GM21423 (cell line): ENCODE data around the gene WDR70.
"Not testable (repeated sequence)": the region's sequence is repeated elsewhere in the genome, so short reads cannot be mapped to it uniquely, and the experiment has no call there.

ENCODE experiments used
- ATAC-seq: cut with Tn5 transposase; IDR thresholded peaks from one replicate; pipeline ENCODE4 v1.9.1; 2021; ENCODE audit warnings: mild to moderate bottlenecking, moderate library complexity; ENCODE audit not compliant: unreplicated experiment

WDR70 gene

DNA sequence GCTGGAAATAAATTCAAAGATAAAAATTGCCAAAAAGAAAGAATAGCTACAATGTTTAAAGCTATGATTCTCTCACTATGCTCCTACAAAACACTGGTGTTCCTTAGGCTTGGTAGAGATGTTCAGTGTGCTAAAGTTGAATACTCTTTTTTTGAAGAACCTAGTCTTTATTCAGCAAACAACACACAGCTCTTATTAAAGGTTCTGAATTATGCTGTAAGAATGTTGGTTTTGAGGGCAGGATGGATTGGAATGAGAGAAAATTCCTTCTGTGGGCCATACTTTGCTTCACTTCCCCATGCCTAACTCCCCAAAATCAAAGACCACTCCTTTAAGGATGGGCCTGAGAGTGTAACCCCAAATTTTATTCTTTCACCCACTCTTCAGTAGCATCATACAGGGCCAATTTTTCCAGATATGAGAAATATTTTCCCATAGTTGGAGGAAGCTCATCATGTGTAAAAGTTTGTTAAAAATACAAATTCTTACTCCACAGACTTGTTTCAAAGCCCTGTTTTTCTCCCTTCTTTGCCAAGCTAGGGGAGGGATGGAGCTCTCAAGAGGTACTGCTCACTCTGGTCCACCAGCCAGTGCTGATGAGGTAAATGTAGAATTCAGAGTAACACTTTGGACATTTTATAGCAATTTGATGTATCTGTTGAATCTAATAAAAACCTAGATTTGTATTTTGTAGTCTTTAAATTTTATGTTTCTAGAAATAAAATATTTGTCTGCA is 361.4 kb downstream of the WDR70 start:
- ATAC-seq, result no peak

GRCh38 chr5:37742111-37742510 is 363.0 kb downstream of the WDR70 start:
- no peak for ATAC-seq

- ATAC-seq, result no peak
Measured at GRCh38 chr5:37751227-37751626, 372.1 kb downstream of the WDR70 start.

DNA sequence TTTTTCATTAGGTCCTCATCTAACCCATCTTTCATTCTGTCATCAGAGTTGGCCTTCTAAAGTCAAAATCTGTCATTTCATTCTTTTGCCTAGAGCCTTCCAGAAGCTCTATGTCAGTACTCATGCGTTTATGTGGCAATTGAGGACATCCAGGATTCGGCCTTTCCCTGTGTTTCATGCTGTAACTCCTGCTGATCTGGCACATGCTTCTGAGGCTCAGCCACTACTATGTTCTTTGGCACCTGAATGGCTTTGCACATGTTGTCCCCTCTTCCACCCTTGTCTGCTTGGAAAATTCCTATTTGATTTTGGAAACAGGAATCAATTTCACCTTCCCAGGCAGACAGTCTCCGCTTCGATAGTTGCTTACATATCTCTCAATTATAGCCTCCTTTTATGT is 375.9 kb downstream of the WDR70 start:
- no peak for ATAC-seq

- no peak for ATAC-seq
Measured at GRCh38 chr5:37755581-37755980, 376.5 kb downstream of the WDR70 start.

DNA sequence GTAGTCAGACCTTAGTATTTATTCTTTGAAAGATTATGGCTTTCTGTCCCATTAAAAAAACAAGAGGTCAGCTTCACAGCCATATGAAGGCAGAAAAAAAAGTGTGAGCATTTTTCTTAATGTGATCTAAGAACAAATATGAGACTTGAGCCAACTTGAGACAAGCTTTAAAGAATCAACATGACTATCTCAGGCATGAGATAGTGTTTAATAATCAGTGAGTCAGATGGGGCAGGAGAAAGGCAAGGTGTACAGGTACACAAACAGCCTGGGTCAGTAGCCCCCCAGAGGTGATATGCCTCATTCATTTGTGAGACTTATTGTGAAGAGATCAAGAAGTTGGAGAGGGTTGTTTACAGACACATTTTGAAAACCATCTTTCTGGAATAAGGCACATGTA is 377.1 kb downstream of the WDR70 start:
- no peak for ATAC-seq

DNA sequence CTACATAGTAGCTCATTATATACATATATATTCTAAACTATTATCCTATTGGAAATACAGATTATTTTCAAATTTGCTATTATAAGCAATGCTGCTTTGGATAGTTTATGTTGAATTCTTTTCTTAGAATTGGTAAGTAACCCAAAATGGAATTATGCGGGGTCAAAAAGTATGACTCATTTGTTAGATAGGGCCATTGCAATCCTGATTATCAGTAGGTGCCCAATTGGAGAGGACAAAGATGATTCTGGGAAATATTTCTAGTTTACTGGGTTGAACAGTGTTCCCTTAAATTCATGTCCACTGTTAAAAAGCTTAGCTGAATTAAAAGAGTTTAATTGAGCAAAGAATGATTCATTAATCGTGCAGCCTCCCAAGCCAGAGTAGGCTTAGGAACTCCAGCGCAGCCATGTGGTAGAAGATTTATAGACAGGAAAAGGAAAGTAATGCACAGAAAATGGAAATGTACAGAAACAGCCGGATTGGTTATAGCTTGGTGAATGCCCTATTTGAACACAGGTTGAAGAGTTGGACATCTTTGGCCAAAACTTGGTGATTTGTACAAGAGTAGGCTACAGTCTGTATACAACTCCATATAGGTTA is 379.0 kb downstream of the WDR70 start:
- ATAC-seq, result no peak

GRCh38 chr5:37767251-37767650 is 388.1 kb downstream of the WDR70 start:
- no peak for ATAC-seq

- ATAC-seq, result no peak
Measured at GRCh38 chr5:37767961-37768360, 388.8 kb downstream of the WDR70 start.

DNA sequence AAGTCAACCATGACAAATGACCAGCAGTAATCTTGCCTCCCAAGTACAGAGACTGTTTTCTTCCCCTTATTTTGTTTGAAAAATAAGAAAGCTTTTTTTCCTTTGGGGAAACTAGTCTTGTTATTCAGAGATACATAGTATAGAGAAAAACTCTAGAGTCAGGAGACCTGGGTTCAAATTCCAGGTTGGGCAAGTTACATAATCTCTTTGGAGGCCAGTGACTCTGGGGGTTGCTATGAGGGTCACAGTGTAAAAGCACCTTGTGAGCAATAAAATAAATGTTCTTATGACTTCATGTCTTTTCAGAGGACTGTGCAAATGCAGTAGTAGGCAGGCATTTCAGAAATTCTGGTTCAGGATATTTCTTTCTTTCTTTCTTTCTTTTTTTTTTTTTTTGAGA is 389.3 kb downstream of the WDR70 start:
- ATAC-seq, result no peak

GRCh38 chr5:37769108-37769507 is 390.0 kb downstream of the WDR70 start:
- no peak for ATAC-seq

DNA sequence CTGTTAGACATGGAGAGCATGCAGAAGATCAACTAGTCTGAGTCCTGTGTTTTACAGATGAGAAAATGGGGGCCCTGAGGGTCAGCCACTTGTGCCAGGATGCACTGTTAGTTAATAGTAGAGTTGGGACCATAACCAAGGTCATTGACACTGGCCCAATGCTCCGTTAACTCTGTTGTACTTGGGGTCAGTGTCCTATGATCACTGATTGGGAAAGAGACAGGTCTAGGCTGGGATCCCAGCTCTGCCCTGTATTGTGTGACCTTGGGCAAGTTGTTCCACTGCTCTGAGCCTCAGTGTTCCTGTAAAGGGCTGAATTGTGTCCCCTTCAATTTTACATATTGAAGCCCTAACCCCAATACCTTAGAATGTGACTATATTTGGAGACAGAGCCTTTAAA is 390.7 kb downstream of the WDR70 start:
- ATAC-seq, result no peak

DNA sequence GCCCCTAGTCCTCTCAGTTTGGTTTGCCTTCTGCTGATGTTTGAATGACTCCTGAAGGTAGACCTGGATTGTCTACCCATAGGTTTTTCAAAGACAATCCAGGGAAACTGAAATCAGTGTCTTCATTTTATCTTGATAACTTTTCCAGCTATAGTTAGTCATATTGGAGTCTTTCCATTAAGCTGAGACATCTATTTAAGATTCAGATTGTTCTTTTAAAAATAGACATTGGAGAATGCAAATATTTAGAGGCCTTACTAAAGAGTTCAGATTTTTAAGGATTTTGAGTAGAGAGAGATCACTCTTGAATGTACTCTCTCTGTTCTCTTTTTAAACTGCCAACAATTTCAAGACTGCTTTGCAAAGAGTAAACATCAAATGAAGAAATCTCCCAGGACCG is 391.7 kb downstream of the WDR70 start:
- no peak for ATAC-seq

GRCh38 chr5:37771203-37771611 is 392.1 kb downstream of the WDR70 start:
- ATAC-seq, result no peak

- no peak for ATAC-seq
Measured at GRCh38 chr5:37771731-37772130, 392.6 kb downstream of the WDR70 start.

DNA sequence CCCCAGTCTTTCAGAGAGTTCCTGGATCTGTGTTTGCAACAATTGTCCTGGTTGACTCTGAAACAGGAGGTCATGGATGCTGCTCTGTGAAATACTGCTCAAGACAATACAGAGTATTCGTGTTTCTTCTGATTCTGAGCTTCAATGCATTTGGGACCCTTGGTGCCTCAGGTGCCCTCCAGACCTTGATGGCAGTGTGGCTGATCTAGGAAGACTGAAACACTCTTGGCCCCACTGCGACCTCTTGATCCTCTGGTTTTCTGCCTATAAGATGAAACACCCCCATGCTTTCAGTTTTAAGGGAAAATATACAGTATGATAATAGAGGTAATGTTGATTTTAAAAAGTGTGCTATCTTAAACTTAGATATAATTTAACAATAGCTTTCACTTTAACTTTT is 393.1 kb downstream of the WDR70 start:
- ATAC-seq, result no peak

DNA sequence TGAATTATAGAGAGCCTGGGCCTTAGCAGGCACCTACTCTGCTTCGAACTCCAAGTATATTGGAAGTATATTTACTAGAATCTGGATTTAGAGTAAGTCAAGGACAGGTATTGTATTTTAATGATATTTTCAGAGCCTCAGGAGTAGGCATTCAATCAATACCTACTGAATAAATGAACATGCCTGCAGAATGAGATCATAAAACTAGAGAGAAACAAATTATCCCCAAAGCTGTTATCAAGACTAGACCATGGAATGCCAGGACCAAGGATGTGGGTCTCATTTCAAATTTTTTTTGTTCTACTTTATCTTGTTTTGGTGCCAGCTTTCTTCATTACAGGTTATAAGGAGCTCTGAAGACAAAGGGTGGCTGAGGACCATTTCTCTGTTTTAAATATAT is 394.7 kb downstream of the WDR70 start:
- ATAC-seq, result no peak

GRCh38 chr5:37774912-37775483 is 395.9 kb downstream of the WDR70 start:
- no peak for ATAC-seq

- ATAC-seq, result no peak
Measured at GRCh38 chr5:37776826-37777225, 397.7 kb downstream of the WDR70 start.

GRCh38 chr5:37777432-37778130 is 398.5 kb downstream of the WDR70 start:
- no peak for ATAC-seq

DNA sequence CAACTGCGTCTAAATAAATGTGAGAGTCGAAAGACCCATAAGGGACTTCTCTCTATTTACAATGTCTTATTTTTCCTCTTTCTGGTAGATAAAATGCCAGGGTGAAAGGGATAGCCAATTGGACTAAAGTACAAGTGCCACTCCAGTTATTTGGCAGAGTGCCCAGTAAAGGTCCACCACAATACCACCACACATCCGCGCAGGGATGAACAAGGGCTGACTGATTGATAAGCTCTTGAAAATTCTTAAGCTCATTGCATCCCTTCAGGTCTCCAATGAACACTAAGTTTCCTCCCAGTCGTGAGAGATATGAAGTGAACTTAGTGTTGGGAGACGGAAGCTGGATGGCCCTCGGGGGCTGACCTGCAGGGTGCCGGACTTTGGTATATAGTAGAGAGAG is 402.3 kb downstream of the WDR70 start:
- ATAC-seq, result not testable (repeated sequence)

DNA sequence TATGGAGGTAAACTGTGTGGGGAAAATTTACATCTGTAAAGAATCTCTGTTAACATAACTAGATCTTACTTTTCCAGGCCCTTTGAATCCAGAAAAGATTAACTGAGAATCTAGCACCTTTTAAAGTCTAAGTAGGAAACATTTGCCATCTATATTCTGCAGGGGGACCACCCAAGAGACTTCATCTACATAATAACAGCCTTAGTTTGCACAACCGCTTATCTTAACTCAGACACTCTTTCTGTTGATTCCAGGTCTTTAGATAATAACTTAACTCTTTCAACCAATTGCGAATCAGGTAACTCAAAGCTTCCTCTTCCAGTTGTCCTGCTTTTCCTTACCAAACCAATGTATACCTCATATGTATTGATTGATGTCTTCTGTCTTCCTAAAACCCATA is 407.3 kb downstream of the WDR70 start:
- ATAC-seq, result no peak
